ENCODE measurements around the gene MAPK14. TPM values are rescaled to one million over a fixed set of nuclear protein-coding genes. Genes with fewer than 3 reads are reported as not detected.
A peak's percentile ranks its signal among the peaks of the same experiment; 100 is the strongest.

MAPK14 gene
- total and polyA plus RNA-seq, 9 of the 15 experiments (the other 6 are each of a cell fraction or from before 2014, with no cell fraction given): 8.8 to 62.7 (median 35.5) TPM

DNA sequence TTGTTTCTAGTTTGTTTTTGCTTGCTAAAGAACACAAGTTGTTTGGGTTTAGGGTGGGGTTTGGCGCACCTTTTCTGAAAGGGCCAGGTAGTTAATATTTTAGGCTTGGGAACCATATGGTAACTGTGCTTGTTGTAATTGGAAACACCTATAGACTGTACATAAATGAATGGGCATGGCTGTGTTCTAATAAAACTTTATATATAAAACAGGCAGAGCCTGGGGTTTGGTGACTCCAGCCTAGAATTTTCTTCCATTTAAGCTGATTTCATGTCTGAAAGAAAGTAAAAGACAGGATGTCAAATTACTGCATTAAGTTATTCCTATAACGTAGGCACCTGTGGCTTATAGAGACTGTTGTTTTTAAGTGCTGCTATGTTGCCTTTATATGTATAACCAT, 66.6 kb downstream of the MAPK14 start:
- CTCF ChIA-PET (ENCODE audit: low intra/inter-chr PET ratio): interaction anchor here (0.7 to 2.0 kb wide), 3 partner anchors 67 to 262 kb away, joined by 4 to 18 read pairs (median 6); partner anchors contain the start of genes BRPF3 and MAPK14
- POLR2A ChIA-PET: interaction anchor here (0.6 to 1.4 kb wide), 6 partner anchors 9 to 94 kb away, joined by 3 to 6 read pairs (median 3); partner anchors contain the start of gene MAPK14
- no peak overlapping the region for H3K4me2 ChIP-seq (ENCODE audit: insufficient read depth, low read length)
- H3K27me3 ChIP-seq (ENCODE audit: control insufficient read depth in 2 of 2, insufficient read depth in 2 of 2, low read length in 2 of 2): no peaks in the 10 kb centered on the region
- no peaks in the 10 kb centered on the region for H3K79me2 ChIP-seq (ENCODE audit: control insufficient read depth, insufficient read depth, low read length)
- no TSS peak for BruUV-seq (replicated peaks)
- no peaks in the 10 kb centered on the region for H4K20me1 ChIP-seq (replicated peaks; ENCODE audit: control insufficient read depth, insufficient read depth, low read length)
- in situ Hi-C loops (cut with MboI) (no loop called here), intact Hi-C loops (cut with micrococcal nuclease) (loop anchor here (10.0 kb wide), 2 partner anchors 359 to 569 kb away; partner anchors contain the start of gene ARMC12)
- H3K36me3 ChIP-seq (ENCODE audit: control insufficient read depth, insufficient read depth, low read length): peaks cover 28% of the 10 kb centered on the region
- FAIRE-seq (no peak), DNase-seq (ENCODE audit: extremely low read depth in 1 of 4, low spot score in 3 of 4) (no peak), ATAC-seq (no peak)
- no peak overlapping the region for H2AFZ ChIP-seq (ENCODE audit: low read depth, low read length)
- H3K4me3 ChIP-seq: no peak overlapping the region
- H3K27ac ChIP-seq (ENCODE audit: extremely low read depth, low read depth, low read length): peak overlapping the region; percentile 52; the same call in 1 of the 3 replicates
- no peak overlapping the region for H3K9ac ChIP-seq (ENCODE audit: insufficient read depth in 1 of 2, low read depth in 2 of 2, low read length in 2 of 2)
- peaks cover 3% of the 10 kb centered on the region for H3K9me1 ChIP-seq (ENCODE audit: control insufficient read depth, insufficient read depth, low read length)
- 92% methylated on average over 2 of the region's 2 CpGs for WGBS (ENCODE audit: insufficient coverage, low coverage, missing lambda C conversion rate)
- peaks cover under 1 to 21% of the 10 kb centered on the region in 2 experiments; a peak in 4 of 5 replicates for H3K4me1 ChIP-seq (replicated peaks in 1 of 2; ENCODE audit: control insufficient read depth in 2 of 2, insufficient read depth in 2 of 2, low read length in 2 of 2)
- TF ChIP-seq, protein P1, sequence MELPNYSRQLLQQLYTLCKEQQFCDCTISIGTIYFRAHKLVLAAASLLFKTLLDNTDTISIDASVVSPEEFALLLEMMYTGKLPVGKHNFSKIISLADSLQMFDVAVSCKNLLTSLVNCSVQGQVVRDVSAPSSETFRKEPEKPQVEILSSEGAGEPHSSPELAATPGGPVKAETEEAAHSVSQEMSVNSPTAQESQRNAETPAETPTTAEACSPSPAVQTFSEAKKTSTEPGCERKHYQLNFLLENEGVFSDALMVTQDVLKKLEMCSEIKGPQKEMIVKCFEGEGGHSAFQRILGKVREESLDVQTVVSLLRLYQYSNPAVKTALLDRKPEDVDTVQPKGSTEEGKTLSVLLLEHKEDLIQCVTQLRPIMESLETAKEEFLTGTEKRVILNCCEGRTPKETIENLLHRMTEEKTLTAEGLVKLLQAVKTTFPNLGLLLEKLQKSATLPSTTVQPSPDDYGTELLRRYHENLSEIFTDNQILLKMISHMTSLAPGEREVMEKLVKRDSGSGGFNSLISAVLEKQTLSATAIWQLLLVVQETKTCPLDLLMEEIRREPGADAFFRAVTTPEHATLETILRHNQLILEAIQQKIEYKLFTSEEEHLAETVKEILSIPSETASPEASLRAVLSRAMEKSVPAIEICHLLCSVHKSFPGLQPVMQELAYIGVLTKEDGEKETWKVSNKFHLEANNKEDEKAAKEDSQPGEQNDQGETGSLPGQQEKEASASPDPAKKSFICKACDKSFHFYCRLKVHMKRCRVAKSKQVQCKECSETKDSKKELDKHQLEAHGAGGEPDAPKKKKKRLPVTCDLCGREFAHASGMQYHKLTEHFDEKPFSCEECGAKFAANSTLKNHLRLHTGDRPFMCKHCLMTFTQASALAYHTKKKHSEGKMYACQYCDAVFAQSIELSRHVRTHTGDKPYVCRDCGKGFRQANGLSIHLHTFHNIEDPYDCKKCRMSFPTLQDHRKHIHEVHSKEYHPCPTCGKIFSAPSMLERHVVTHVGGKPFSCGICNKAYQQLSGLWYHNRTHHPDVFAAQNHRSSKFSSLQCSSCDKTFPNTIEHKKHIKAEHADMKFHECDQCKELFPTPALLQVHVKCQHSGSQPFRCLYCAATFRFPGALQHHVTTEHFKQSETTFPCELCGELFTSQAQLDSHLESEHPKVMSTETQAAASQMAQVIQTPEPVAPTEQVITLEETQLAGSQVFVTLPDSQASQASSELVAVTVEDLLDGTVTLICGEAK (IDR thresholded peaks at IDR 0.05): peak; percentile 94
- TF ChIP-seq, protein P1 (CRISPR knock-in tag; IDR thresholded peaks at IDR 0.05): peak; percentile 70
- no peak for TF ChIP-seq ZBTB7A (IDR thresholded peaks at IDR 0.05; ENCODE audit: borderline replicate concordance, control insufficient read depth, low read depth, low read length)
- TF ChIP-seq KDM5B (IDR thresholded peaks at IDR 0.05; ENCODE audit: insufficient replicate concordance, low read depth, low read length): no peak
- H3K9me3 ChIP-seq (replicated peaks; ENCODE audit: control insufficient read depth, insufficient read depth, low read depth, low read length): no peaks in the 10 kb centered on the region
